Activated CD4-positive, alpha-beta memory T cell treated with anti-CD3 and anti-CD28 coated beads, Interleukin-2, amount 10 ng/mL, durations not matched to agents 7 days and 5 days (primary cell): Measurements from ENCODE around the gene KLF13. TPM values are rescaled to one million over a fixed set of nuclear protein-coding genes. Genes with fewer than 3 reads are reported as not detected.

Experiments
- CTCF ChIA-PET: fragments of 350-600 bp; sonication (Branson Sonifier 250); formaldehyde crosslinking; loops from one replicate; lab custom pipeline; 2021; ENCODE audit warnings: antibody characterized with exemption, inconsistent platforms; lab: Charles Lee
- POLR2A ChIA-PET: fragments of 350-600 bp; sonication (Branson Sonifier 250); formaldehyde crosslinking; loops from one replicate; lab custom pipeline; 2021; ENCODE audit warnings: antibody characterized with exemption; lab: Charles Lee
- DNase-seq: peaks from one replicate; pipeline ENCODE4 v3.0.0-alpha.2; 2020
- H3K27ac Mint-ChIP-seq: one replicate; pipeline ENCODE4 v1.8.0; 2021; ENCODE audit warnings: mild to moderate bottlenecking, mixed read lengths
- H3K27me3 Mint-ChIP-seq: one replicate; pipeline ENCODE4 v1.8.0; 2021; ENCODE audit warnings: mixed read lengths
- H3K36me3 Mint-ChIP-seq: one replicate; pipeline ENCODE4 v1.8.0; 2021; ENCODE audit warnings: low read depth, mixed read lengths
- H3K4me1 Mint-ChIP-seq: one replicate; pipeline ENCODE4 v1.8.0; 2021; ENCODE audit warnings: mixed read lengths
- H3K4me3 Mint-ChIP-seq: one replicate; pipeline ENCODE4 v1.8.0; 2021; ENCODE audit warnings: mild to moderate bottlenecking, mixed read lengths
- H3K9me3 Mint-ChIP-seq: one replicate; pipeline ENCODE4 v1.8.0; 2021; ENCODE audit warnings: mixed read lengths
- total RNA-seq, 2 experiments: library from RNA; stranded (reverse); gene quantifications; one replicate each; pipeline ENCODE4 v1.2.3, GENCODE V29; 2021

Gene KLF13
- total RNA-seq, 2 experiments from 2014 or later: 199 TPM

DNA sequence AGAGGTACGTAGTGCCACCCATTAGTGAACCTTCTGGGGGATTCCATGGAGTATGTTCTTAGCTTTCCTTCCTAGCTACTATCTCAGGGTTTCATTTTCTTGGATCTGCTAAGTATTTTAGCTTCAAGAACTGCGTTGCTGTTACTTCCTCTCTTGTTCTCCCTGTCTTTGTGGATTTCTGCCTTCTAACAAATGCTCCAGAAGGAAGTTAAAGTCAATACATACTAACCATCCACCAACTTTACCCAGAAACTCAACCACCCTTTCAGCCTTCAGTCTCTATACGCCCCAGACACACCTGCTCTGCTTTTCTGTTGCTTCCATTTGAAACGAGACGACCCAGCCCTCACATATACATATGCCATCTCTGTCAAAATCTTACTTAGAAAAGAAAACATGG lies 2.4 kb upstream of the KLF13 start:
- Mint-ChIP-seq H3K27me3 (no peaks in the 10 kb centered on the region), H3K36me3 (peaks cover 15% of the 10 kb centered on the region), H3K27ac (peak overlapping the region; percentile 97), H3K4me1 (peaks cover 34% of the 10 kb centered on the region), H3K9me3 (peaks cover 12% of the 10 kb centered on the region), H3K4me3 (peak overlapping the region; percentile 88)
- POLR2A ChIA-PET: interaction anchor here (1.1 to 7.5 kb wide), 7 partner anchors 10 to 159 kb away, joined by 3 to 170 read pairs (median 22); no protein-coding TSS in a partner anchor
- CTCF ChIA-PET: interaction anchor here (1.0 to 4.0 kb wide), 6 partner anchors 9 to 166 kb away, joined by 3 to 10 read pairs (median 4); no protein-coding TSS in a partner anchor
- DNase-seq: no peak

DNA sequence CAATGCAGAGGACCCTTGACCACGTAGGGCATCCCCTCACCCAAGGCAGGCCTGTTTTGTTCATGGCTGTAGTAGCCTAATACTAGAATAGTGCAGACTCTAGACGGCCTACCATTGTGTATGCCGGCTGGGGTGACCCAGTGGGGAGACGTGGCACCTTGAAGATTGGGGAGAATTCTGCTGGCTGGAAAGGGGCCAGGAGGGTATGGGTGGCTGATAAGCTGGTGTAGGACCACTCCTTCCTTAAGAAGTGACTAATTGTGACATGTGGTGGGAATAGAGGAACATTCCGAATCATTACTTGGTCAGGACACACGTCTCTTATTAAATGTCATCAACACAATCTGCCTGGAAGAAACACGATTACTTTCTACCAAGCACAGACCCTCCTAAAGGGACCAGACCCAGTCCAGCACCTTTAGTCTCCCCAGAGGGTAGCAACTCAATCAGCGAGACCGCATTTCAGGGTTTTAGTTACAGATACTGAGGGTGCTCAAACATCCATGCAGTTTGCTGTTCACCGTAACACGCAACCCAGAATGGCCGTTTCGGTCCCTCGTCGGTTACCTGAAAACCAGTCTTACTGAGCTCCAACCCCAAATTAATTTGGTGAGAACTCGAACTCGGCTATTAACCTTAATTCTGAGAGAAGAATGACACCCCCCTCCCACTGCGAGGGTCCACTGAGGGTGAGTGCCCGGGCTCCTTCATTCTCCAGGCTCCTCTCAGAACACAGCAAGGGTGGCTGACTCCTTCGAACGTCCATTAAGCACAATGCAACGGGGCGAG lies 1.6 kb upstream of the KLF13 start:
- Mint-ChIP-seq H3K4me1 (peaks cover 35% of the 10 kb centered on the region), H3K27me3 (no peaks in the 10 kb centered on the region), H3K27ac (peak overlapping the region; percentile 97), H3K9me3 (peaks cover 11% of the 10 kb centered on the region), H3K4me3 (peak overlapping the region; percentile 88), H3K36me3 (peaks cover 24% of the 10 kb centered on the region)
- no peak for DNase-seq
- ChIA-PET POLR2A (interaction anchor here (1.3 to 7.5 kb wide), 17 partner anchors 11 to 158 kb away, joined by 3 to 170 read pairs (median 7); no protein-coding TSS in a partner anchor), CTCF (interaction anchor here (1.0 to 4.0 kb wide), 10 partner anchors 9 to 166 kb away, joined by 3 to 14 read pairs (median 7); no protein-coding TSS in a partner anchor)

DNA sequence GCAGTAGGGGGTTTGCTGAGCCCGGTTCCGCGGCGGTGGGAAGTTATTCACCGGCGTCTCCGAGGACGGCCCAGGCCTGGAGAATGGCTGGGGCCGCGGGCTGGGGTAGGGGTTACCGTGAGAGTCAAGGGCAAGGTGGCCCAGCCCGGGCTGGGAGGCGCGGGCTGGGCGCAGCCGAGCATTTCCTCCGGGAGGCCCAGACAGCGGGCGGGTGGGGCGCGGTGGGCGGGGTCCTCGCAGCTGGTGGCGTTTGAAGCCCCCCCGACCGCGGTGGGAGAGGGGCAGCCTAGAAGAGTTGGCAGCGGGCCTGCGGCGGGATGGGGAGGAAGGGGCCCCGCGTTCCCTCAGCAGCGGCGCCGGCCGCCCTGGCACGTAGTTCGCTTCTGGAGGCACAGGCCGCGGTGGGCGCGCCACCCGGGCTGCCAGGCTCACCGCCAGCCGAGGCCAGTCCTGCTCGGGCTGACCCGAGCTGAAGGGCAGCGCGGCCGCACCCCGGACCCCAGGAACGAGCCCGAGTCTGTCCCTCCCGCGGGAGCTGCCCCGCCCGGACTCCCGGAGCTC lies 960 bp upstream of the KLF13 start:
- H3K4me1 Mint-ChIP-seq: peaks cover 37% of the 10 kb centered on the region
- POLR2A ChIA-PET: interaction anchor here (0.9 to 7.5 kb wide), 36 partner anchors 9 to 163 kb away, joined by 3 to 170 read pairs (median 5); no protein-coding TSS in a partner anchor

GRCh38 chr15:31326875-31327668 lies 437 bp downstream of the KLF13 start:
- Mint-ChIP-seq H3K36me3 (peaks cover 38% of the 10 kb centered on the region), H3K4me1 (peaks cover 51% of the 10 kb centered on the region), H3K9me3 (no peaks in the 10 kb centered on the region), H3K27ac (peak overlapping the region; percentile 69), H3K4me3 (peak overlapping the region; percentile 88), H3K27me3 (no peaks in the 10 kb centered on the region)
- ChIA-PET CTCF (interaction anchor here (0.8 to 4.0 kb wide), 11 partner anchors 34 to 160 kb away, joined by 3 to 14 read pairs (median 4); no protein-coding TSS in a partner anchor), POLR2A (interaction anchor here (0.8 to 7.5 kb wide), 32 partner anchors 11 to 163 kb away, joined by 3 to 170 read pairs (median 6); no protein-coding TSS in a partner anchor)
- peak; percentile 79 for DNase-seq

More for the DNA sequence above, 960 bp upstream of the KLF13 start:
- Mint-ChIP-seq H3K36me3 (peaks cover 30% of the 10 kb centered on the region), H3K9me3 (peaks cover 5% of the 10 kb centered on the region), H3K27ac (peak overlapping the region; percentile 97), H3K27me3 (no peaks in the 10 kb centered on the region), H3K4me3 (peak overlapping the region; percentile 88)
- peak; percentile 61 for DNase-seq
- CTCF ChIA-PET: interaction anchor here (0.8 to 4.0 kb wide), 12 partner anchors 35 to 163 kb away, joined by 3 to 14 read pairs (median 4); no protein-coding TSS in a partner anchor

- ChIA-PET CTCF (interaction anchor here (1.0 to 2.5 kb wide), 7 partner anchors 15 to 162 kb away, joined by 3 to 12 read pairs (median 4); no protein-coding TSS in a partner anchor), POLR2A (interaction anchor here (1.1 to 7.5 kb wide), 10 partner anchors 17 to 160 kb away, joined by 4 to 170 read pairs (median 22); no protein-coding TSS in a partner anchor)
- peak overlapping the region; percentile 96 for H3K27ac Mint-ChIP-seq
- no peaks in the 10 kb centered on the region for H3K27me3 Mint-ChIP-seq
- H3K4me3 Mint-ChIP-seq: peak overlapping the region; percentile 96
- H3K4me1 Mint-ChIP-seq: peaks cover 59% of the 10 kb centered on the region
- peak; percentile 80 for DNase-seq
- peaks cover 43% of the 10 kb centered on the region for H3K36me3 Mint-ChIP-seq
- H3K9me3 Mint-ChIP-seq: no peaks in the 10 kb centered on the region
These were observed 1.2 kb downstream of the KLF13 start for GRCh38 chr15:31327669-31328427.

GRCh38 chr15:31328428-31328968 lies 1.9 kb downstream of the KLF13 start:
- CTCF ChIA-PET: interaction anchor here (0.7 to 2.5 kb wide), 13 partner anchors 12 to 162 kb away, joined by 3 to 12 read pairs (median 3); no protein-coding TSS in a partner anchor
- Mint-ChIP-seq H3K27ac (peak overlapping the region; percentile 96), H3K9me3 (no peaks in the 10 kb centered on the region), H3K4me1 (peaks cover 63% of the 10 kb centered on the region), H3K36me3 (peaks cover 42% of the 10 kb centered on the region), H3K4me3 (peak overlapping the region; percentile 96), H3K27me3 (no peaks in the 10 kb centered on the region)
- peak; percentile 71 for DNase-seq
- POLR2A ChIA-PET: interaction anchor here (0.6 to 7.5 kb wide), 13 partner anchors 16 to 159 kb away, joined by 3 to 170 read pairs (median 6); no protein-coding TSS in a partner anchor

GRCh38 chr15:31328969-31329639 lies 2.5 kb downstream of the KLF13 start:
- Mint-ChIP-seq H3K27ac (peak overlapping the region; percentile 96), H3K27me3 (no peaks in the 10 kb centered on the region), H3K9me3 (no peaks in the 10 kb centered on the region), H3K4me1 (peaks cover 66% of the 10 kb centered on the region), H3K36me3 (peaks cover 42% of the 10 kb centered on the region), H3K4me3 (peak overlapping the region; percentile 96)
- DNase-seq: peak; percentile 54
- ChIA-PET CTCF (interaction anchor here (0.7 to 2.5 kb wide), 13 partner anchors 12 to 161 kb away, joined by 3 to 12 read pairs (median 3); no protein-coding TSS in a partner anchor), POLR2A (interaction anchor here (0.6 to 7.5 kb wide), 14 partner anchors 16 to 158 kb away, joined by 3 to 170 read pairs (median 6); no protein-coding TSS in a partner anchor)

DNA sequence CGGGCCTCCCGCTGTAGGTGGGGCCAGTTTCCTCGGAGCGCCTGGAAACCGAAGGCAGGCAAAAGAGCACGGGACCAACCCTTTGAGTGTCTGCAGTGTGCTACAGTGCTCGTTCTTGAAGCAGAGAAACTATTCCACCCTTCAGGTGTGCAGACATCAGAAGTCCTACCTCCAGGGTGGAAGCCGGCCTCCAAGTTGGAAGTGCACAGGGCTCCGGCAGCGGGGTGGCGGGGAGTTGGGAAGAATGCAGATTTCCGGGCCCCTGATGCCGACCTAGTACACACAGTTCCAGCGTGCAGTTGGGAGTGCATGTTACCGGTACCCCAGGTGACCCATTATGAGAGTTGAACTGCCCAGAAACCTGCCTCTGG lies 3.0 kb downstream of the KLF13 start:
- H3K4me1 Mint-ChIP-seq: peaks cover 66% of the 10 kb centered on the region
- POLR2A ChIA-PET: interaction anchor here (1.4 to 7.5 kb wide), 6 partner anchors 15 to 154 kb away, joined by 4 to 170 read pairs (median 42); no protein-coding TSS in a partner anchor
- H3K36me3 Mint-ChIP-seq: peaks cover 43% of the 10 kb centered on the region
- DNase-seq: no peak
- no peaks in the 10 kb centered on the region for H3K27me3 Mint-ChIP-seq
- peak overlapping the region; percentile 96 for H3K4me3 Mint-ChIP-seq
- peak overlapping the region; percentile 96 for H3K27ac Mint-ChIP-seq
- no peaks in the 10 kb centered on the region for H3K9me3 Mint-ChIP-seq
- CTCF ChIA-PET: interaction anchor here (0.8 to 2.5 kb wide), 7 partner anchors 13 to 106 kb away, joined by 3 to 12 read pairs (median 3); no protein-coding TSS in a partner anchor

DNA sequence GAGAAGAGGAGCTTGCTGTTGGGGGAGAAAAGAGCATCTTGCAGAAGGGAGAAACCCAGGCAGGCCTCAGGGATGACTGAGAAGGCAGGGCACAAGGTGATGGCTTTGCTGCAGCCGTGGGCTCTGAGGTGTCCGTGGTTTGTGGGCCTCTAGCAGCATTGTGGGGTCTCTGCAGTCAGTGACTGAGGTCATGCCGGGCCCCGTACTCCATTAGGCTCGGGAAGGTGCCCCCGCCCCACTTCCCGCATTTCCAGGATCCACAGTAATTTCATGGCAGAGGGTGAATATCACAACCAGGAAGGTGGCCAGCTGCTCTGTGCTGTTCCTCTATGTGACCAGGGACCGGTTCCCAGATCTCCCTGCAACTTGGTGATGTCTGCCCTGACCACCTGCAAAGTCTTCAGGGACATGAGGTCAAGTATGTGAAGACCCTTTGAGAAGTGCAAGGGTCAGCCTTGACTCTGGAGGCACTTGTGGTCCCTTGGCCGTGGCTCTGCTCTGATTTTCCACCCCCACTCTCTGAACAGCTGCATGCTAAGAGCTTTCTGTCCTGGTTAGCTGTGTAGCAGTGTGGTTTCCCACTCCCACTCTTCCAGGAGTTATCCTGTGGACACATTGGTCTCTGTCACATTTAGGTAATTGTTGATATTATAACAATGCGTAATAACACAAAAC lies 3.6 kb downstream of the KLF13 start:
- POLR2A ChIA-PET: interaction anchor here (1.5 to 7.5 kb wide), 4 partner anchors 14 to 105 kb away, joined by 4 to 170 read pairs (median 92); no protein-coding TSS in a partner anchor
- peak overlapping the region; percentile 96 for H3K27ac Mint-ChIP-seq
- no peak for DNase-seq
- H3K27me3 Mint-ChIP-seq: no peaks in the 10 kb centered on the region
- peak overlapping the region; percentile 96 for H3K4me3 Mint-ChIP-seq
- CTCF ChIA-PET: interaction anchor here (0.7 to 2.5 kb wide), 4 partner anchors 12 to 158 kb away, joined by 3 to 12 read pairs (median 3); no protein-coding TSS in a partner anchor
- peaks cover 49% of the 10 kb centered on the region for H3K36me3 Mint-ChIP-seq
- peaks cover 65% of the 10 kb centered on the region for H3K4me1 Mint-ChIP-seq
- H3K9me3 Mint-ChIP-seq: no peaks in the 10 kb centered on the region

GRCh38 chr15:31330836-31331235 lies 4.2 kb downstream of the KLF13 start:
- DNase-seq: no peak
- no peaks in the 10 kb centered on the region for H3K27me3 Mint-ChIP-seq
- ChIA-PET CTCF (interaction anchor here (0.7 to 1.0 kb wide), 3 partner anchors 12 to 158 kb away, joined by 3 read pairs; no protein-coding TSS in a partner anchor), POLR2A (interaction anchor here (1.5 to 7.5 kb wide), 4 partner anchors 14 to 104 kb away, joined by 4 to 170 read pairs (median 92); no protein-coding TSS in a partner anchor)
- no peaks in the 10 kb centered on the region for H3K9me3 Mint-ChIP-seq
- peaks cover 68% of the 10 kb centered on the region for H3K4me1 Mint-ChIP-seq
- H3K27ac Mint-ChIP-seq: peak overlapping the region; percentile 96
- peak overlapping the region; percentile 96 for H3K4me3 Mint-ChIP-seq
- H3K36me3 Mint-ChIP-seq: peaks cover 49% of the 10 kb centered on the region
